IPS-18a (cell line): ENCODE measurements around the gene RPAIN.

Experiments used
- H3K27ac ChIP-seq: one replicate; pipeline ENCODE4 v1.5.1; 2013; ENCODE audit warnings: low read length
- H3K27me3 ChIP-seq: one replicate; pipeline ENCODE4 v1.6.1; 2013; ENCODE audit warnings: mild to moderate bottlenecking, low read length; ENCODE audit not compliant: control insufficient read depth, insufficient read depth
- H3K36me3 ChIP-seq: one replicate; pipeline ENCODE4 v1.6.1; 2013; ENCODE audit warnings: low read depth, low read length; ENCODE audit not compliant: control insufficient read depth
- H3K4me1 ChIP-seq: one replicate; pipeline ENCODE4 v1.6.1; 2013; ENCODE audit warnings: low read depth, low read length; ENCODE audit not compliant: control insufficient read depth
- H3K4me3 ChIP-seq: one replicate; pipeline ENCODE4 v1.5.1; 2013; ENCODE audit warnings: low read length
- H3K9ac ChIP-seq: one replicate; pipeline ENCODE4 v1.6.1; 2013; ENCODE audit warnings: mild to moderate bottlenecking, low read length, moderate library complexity
- H3K9me3 ChIP-seq: one replicate; pipeline ENCODE4 v1.6.1; 2013; ENCODE audit warnings: low read depth, low read length; ENCODE audit not compliant: control insufficient read depth

Gene RPAIN

GRCh38 chr17:5419959-5420653, at the start of gene RPAIN:
Gene RPAIN (plus strand): TSS chr17:5420182. CDS start chr17:5420211, 29 bp downstream.
- H3K27ac ChIP-seq: peak within 1 kb of the TSS; percentile 99
- no peaks in the 10 kb centered on the region for H3K9me3 ChIP-seq
- peak within 1 kb of the TSS; percentile 100 for H3K4me3 ChIP-seq
- H3K27me3 ChIP-seq: no peaks in the 10 kb centered on the region
- peaks cover 7% of the 10 kb centered on the region for H3K4me1 ChIP-seq
- peaks cover 60% of the 10 kb centered on the region for H3K36me3 ChIP-seq
- H3K9ac ChIP-seq: peak within 1 kb of the TSS; percentile 97

- no peak overlapping the region for H3K9ac ChIP-seq
- H3K4me3 ChIP-seq: no peak overlapping the region
- H3K27me3 ChIP-seq: no peaks in the 10 kb centered on the region
- H3K36me3 ChIP-seq: peaks cover 45% of the 10 kb centered on the region
- H3K4me1 ChIP-seq: no peaks in the 10 kb centered on the region
- H3K27ac ChIP-seq: no peak overlapping the region
- no peaks in the 10 kb centered on the region for H3K9me3 ChIP-seq
These were observed 49.6 kb upstream of the RPAIN start for GRCh38 chr17:5370411-5370810.

DNA sequence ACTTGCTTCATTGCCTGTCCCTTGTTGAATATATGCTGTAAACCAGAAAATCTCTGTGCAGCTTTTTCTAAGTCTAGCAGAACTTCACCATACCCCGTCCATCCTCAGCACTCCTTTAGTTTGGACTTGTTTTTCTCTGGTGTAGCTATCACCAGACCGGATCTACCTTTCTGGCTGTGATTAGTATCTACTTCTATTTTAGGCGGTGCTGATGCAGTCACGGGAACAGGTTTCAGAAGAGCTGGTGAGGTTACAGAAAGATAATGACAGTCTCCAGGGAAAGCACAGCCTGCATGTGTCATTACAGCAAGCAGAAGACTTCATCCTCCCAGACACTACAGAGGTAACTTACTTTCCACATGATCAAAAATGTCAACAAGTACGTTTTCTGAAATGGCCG, 46.9 kb upstream of the RPAIN start:
- H3K9ac ChIP-seq: no peak overlapping the region
- H3K36me3 ChIP-seq: peaks cover 50% of the 10 kb centered on the region
- no peaks in the 10 kb centered on the region for H3K27me3 ChIP-seq
- H3K4me1 ChIP-seq: no peaks in the 10 kb centered on the region
- no peak overlapping the region for H3K4me3 ChIP-seq
- no peak overlapping the region for H3K27ac ChIP-seq
- H3K9me3 ChIP-seq: no peaks in the 10 kb centered on the region

GRCh38 chr17:5378566-5379207, 41.3 kb upstream of the RPAIN start:
- Histone ChIP-seq H3K27me3 (no peaks in the 10 kb centered on the region), H3K36me3 (peaks cover 73% of the 10 kb centered on the region), H3K4me3 (no peak overlapping the region), H3K9me3 (no peaks in the 10 kb centered on the region), H3K27ac (no peak overlapping the region), H3K9ac (no peak overlapping the region), H3K4me1 (no peaks in the 10 kb centered on the region)

DNA sequence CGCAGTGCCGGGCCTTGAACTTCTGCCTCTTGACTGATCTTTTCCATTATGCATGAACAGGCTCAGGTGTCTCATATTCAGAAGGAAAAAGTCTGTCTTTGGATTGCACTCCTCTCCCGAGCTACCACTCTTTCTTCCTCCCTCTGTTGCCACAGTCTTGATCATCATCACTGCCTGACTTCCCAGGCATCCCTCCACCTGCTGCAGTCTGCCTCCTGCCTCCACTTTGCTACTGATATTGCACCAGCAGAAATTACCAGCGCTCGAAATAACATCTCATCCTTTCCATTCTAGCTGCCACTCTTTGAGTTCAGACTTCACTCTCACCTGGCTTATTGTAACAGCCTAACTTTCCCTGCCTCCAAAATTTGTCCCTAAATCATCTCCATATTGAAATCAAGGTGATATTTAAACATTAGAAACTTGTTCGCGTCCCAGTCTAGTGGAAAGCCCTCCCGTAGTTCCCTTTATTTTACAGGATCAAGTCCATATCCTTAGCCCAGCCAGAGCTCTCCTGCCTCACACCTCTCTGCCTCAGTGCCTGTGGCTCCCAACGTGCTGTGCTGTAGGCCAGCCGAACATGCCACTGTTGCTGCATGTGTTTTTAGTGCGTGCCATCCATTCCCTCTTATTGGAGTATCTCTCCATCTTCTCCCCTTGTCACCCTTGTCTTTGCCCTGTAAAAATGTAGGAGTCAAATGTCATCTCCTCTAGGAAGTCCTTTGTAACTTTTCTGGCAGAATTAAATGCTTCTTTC, 40.5 kb upstream of the RPAIN start:
- no peak overlapping the region for H3K27ac ChIP-seq
- H3K27me3 ChIP-seq: no peaks in the 10 kb centered on the region
- no peaks in the 10 kb centered on the region for H3K4me1 ChIP-seq
- H3K9ac ChIP-seq: no peak overlapping the region
- H3K4me3 ChIP-seq: no peak overlapping the region
- H3K36me3 ChIP-seq: peaks cover 80% of the 10 kb centered on the region
- no peaks in the 10 kb centered on the region for H3K9me3 ChIP-seq

- Histone ChIP-seq H3K9me3 (no peaks in the 10 kb centered on the region), H3K9ac (no peak overlapping the region), H3K4me3 (no peak overlapping the region), H3K36me3 (peaks cover 85% of the 10 kb centered on the region), H3K27ac (no peak overlapping the region), H3K27me3 (no peaks in the 10 kb centered on the region), H3K4me1 (no peaks in the 10 kb centered on the region)
These were observed 39.4 kb upstream of the RPAIN start for GRCh38 chr17:5380491-5381135.

DNA sequence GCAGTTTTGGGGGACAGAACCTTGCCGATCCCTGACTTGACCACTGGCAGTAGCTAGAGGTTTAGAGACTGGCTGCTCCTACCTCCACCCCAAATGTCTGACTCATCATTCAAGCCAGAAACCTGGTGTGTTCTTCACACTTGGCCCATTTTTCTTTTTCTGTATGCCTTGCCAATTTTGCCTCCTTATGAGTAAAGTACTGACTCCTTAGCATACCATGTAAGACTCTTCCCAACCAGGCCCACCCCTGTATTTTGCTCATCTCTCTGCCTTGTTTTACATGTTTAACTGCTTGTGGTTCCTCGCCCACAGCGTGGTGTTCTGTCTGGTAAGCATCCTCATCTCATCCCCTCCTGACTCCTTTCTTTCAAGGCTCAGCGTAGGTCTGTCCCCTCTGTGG, 38.4 kb upstream of the RPAIN start:
- Histone ChIP-seq H3K9ac (no peak overlapping the region), H3K27ac (no peak overlapping the region), H3K4me3 (no peak overlapping the region), H3K4me1 (no peaks in the 10 kb centered on the region), H3K9me3 (no peaks in the 10 kb centered on the region), H3K27me3 (no peaks in the 10 kb centered on the region), H3K36me3 (peaks cover 91% of the 10 kb centered on the region)

- Histone ChIP-seq H3K27me3 (no peaks in the 10 kb centered on the region), H3K4me1 (no peaks in the 10 kb centered on the region), H3K9ac (no peak overlapping the region), H3K4me3 (no peak overlapping the region), H3K27ac (no peak overlapping the region), H3K36me3 (peaks cover 82% of the 10 kb centered on the region), H3K9me3 (no peaks in the 10 kb centered on the region)
These were observed 28.3 kb upstream of the RPAIN start for GRCh38 chr17:5391678-5392077.

DNA sequence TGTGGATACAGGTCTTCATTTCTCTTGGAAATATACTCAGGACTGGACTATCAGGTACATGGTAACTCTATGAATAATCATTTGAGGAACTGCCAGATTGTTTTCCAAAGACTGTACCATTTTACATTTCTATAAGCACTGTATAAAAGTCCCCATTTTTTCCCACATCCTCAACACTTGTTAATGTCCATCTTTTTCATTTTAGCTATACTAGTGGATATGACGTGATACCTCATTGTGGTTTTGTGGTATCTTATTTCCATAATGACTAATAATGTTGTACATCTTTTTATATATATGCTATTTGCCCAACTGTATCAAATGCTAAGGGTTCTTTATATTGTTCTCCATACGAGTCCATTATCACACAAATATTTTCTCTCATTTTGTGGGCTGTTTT, 23.4 kb upstream of the RPAIN start:
- H3K4me1 ChIP-seq: no peaks in the 10 kb centered on the region
- H3K27ac ChIP-seq: no peak overlapping the region
- H3K27me3 ChIP-seq: no peaks in the 10 kb centered on the region
- H3K9ac ChIP-seq: no peak overlapping the region
- no peak overlapping the region for H3K4me3 ChIP-seq
- H3K36me3 ChIP-seq: peaks cover 76% of the 10 kb centered on the region
- H3K9me3 ChIP-seq: no peaks in the 10 kb centered on the region

GRCh38 chr17:5399767-5400166, 20.2 kb upstream of the RPAIN start:
- H3K9me3 ChIP-seq: no peaks in the 10 kb centered on the region
- H3K4me1 ChIP-seq: no peaks in the 10 kb centered on the region
- H3K9ac ChIP-seq: no peak overlapping the region
- no peak overlapping the region for H3K27ac ChIP-seq
- H3K36me3 ChIP-seq: peaks cover 77% of the 10 kb centered on the region
- H3K4me3 ChIP-seq: no peak overlapping the region
- H3K27me3 ChIP-seq: no peaks in the 10 kb centered on the region

GRCh38 chr17:5405400-5405799, 14.6 kb upstream of the RPAIN start:
- H3K27me3 ChIP-seq: no peaks in the 10 kb centered on the region
- H3K27ac ChIP-seq: no peak overlapping the region
- peaks cover 91% of the 10 kb centered on the region for H3K36me3 ChIP-seq

More at GRCh38 chr17:5405400-5405799, 14.6 kb upstream of the RPAIN start:
- Histone ChIP-seq H3K9ac (no peak overlapping the region), H3K4me1 (no peaks in the 10 kb centered on the region), H3K4me3 (no peak overlapping the region), H3K9me3 (no peaks in the 10 kb centered on the region)
